ENCODE results near the gene STOML1. TPM values are rescaled to one million over a fixed set of nuclear protein-coding genes. Genes with fewer than 3 reads are reported as not detected.

STOML1 gene
- total RNA-seq, 1 donor from 2014 or later, result 15.3 TPM

- H3K9me3 ChIP-seq, result no peaks in the 10 kb centered on the region
- TF ChIP-seq, protein P1, sequence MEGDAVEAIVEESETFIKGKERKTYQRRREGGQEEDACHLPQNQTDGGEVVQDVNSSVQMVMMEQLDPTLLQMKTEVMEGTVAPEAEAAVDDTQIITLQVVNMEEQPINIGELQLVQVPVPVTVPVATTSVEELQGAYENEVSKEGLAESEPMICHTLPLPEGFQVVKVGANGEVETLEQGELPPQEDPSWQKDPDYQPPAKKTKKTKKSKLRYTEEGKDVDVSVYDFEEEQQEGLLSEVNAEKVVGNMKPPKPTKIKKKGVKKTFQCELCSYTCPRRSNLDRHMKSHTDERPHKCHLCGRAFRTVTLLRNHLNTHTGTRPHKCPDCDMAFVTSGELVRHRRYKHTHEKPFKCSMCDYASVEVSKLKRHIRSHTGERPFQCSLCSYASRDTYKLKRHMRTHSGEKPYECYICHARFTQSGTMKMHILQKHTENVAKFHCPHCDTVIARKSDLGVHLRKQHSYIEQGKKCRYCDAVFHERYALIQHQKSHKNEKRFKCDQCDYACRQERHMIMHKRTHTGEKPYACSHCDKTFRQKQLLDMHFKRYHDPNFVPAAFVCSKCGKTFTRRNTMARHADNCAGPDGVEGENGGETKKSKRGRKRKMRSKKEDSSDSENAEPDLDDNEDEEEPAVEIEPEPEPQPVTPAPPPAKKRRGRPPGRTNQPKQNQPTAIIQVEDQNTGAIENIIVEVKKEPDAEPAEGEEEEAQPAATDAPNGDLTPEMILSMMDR (IDR thresholded peaks at IDR 0.05), result no peak
- H3K27me3 ChIP-seq, result no peaks in the 10 kb centered on the region
- intact Hi-C loops (cut with DNase I), result no loop called here
- no peak for DNase-seq (ENCODE audit: low spot score in 2 of 2)
- H3K4me1 ChIP-seq, result peaks cover 20 to 54% of the 10 kb centered on the region in 2 donors
- H3K36me3 ChIP-seq, result peaks cover 0 to 17% of the 10 kb centered on the region in 2 donors
- no peak overlapping the region for H3K4me3 ChIP-seq
- H3K27ac ChIP-seq, result peak overlapping the region; percentile 90
Measured at GRCh38 chr15:73987681-73988444, 4.2 kb downstream of the STOML1 start.

DNA sequence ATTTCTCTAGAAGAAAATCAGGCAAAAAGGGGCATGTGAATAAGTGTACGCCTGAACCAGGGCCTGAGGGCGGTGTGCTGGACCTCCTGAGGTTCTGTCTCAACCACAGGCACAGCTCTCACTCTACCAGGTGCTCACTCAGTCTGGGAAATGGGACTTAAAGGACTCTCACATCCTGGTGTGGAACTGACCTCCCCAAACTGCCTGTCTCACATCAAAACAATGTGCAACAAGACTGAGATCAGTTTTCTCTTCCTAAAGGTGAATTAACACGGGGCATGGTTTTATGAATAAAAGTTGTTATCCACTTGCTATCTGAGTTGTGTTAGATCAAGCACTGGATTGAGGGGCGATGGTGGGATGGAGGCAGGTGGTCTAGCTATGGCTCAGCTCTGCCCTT lies 4.8 kb downstream of the STOML1 start:
- DNase-seq (ENCODE audit: low spot score in 2 of 2), result no peak
- H3K36me3 ChIP-seq, result peaks cover 0 to 17% of the 10 kb centered on the region in 2 donors
- no peaks in the 10 kb centered on the region for H3K9me3 ChIP-seq
- TF ChIP-seq, protein P1 (IDR thresholded peaks at IDR 0.05), result no peak
- peaks cover 20 to 54% of the 10 kb centered on the region in 2 donors for H3K4me1 ChIP-seq
- intact Hi-C loops (cut with DNase I), result no loop called here
- H3K27me3 ChIP-seq, result no peaks in the 10 kb centered on the region
- no peak overlapping the region for H3K4me3 ChIP-seq
- H3K27ac ChIP-seq, result peak overlapping the region in 1 of 2 donors; percentile 38

DNA sequence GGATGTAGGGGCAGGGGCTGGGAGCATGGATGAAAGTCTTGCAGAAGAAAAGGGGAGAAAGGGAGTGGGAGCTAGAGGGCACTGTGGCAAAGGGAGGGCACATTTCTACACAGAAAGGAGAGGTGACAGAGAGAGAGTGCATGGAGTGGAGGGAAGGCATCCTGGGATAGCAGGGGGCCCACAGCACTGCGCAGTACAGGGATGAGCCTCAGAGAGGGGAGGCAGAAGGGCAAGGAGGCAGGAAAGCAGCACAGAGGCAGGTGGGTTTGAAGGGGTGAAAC lies 5.4 kb downstream of the STOML1 start:
- Histone ChIP-seq H3K4me1 (peaks cover 26 to 59% of the 10 kb centered on the region in 2 donors), H3K27ac (peak overlapping the region in 1 of 2 donors; percentile 97), H3K36me3 (peaks cover 0 to 17% of the 10 kb centered on the region in 2 donors), H3K27me3 (no peaks in the 10 kb centered on the region), H3K9me3 (no peaks in the 10 kb centered on the region), H3K4me3 (no peak overlapping the region)
- intact Hi-C loops (cut with DNase I), result no loop called here
- DNase-seq (ENCODE audit: low spot score in 2 of 2), result no peak
- TF ChIP-seq, protein P1 (IDR thresholded peaks at IDR 0.05), result no peak

GRCh38 chr15:73986055-73986775 lies 5.9 kb downstream of the STOML1 start:
- TF ChIP-seq, protein P1 (IDR thresholded peaks at IDR 0.05), result no peak
- Histone ChIP-seq H3K4me3 (no peak overlapping the region), H3K27me3 (no peaks in the 10 kb centered on the region), H3K4me1 (peaks cover 28 to 60% of the 10 kb centered on the region in 2 donors), H3K9me3 (no peaks in the 10 kb centered on the region), H3K27ac (peak overlapping the region in 1 of 2 donors; percentile 97), H3K36me3 (peaks cover 0 to 17% of the 10 kb centered on the region in 2 donors)
- intact Hi-C loops (cut with DNase I), result no loop called here
- no peak for DNase-seq (ENCODE audit: low spot score in 2 of 2)

GRCh38 chr15:73985101-73985873 lies 6.8 kb downstream of the STOML1 start:
- Histone ChIP-seq H3K9me3 (no peaks in the 10 kb centered on the region), H3K4me3 (no peak overlapping the region), H3K4me1 (peaks cover 28 to 58% of the 10 kb centered on the region in 2 donors), H3K27ac (peak overlapping the region; percentile 97 to 99), H3K27me3 (no peaks in the 10 kb centered on the region), H3K36me3 (peaks cover 0 to 17% of the 10 kb centered on the region in 2 donors)
- no peak for DNase-seq (ENCODE audit: low spot score in 2 of 2)
- intact Hi-C loops (cut with DNase I), result no loop called here
- TF ChIP-seq, protein P1 (IDR thresholded peaks at IDR 0.05), result no peak
